HCT116 (cell line): ENCODE results near the gene BLACAT1. TPM values are rescaled to one million over a fixed set of nuclear protein-coding genes. Genes with fewer than 3 reads are reported as not detected.
A peak's percentile ranks its signal among the peaks of the same experiment; 100 is the strongest.

Source experiments
- ATAC-seq: fragments of 200-7000 bp; cut with Tn5 transposase; 2 replicates; pipeline ENCODE4 v1.9.1; 2020; ENCODE audit warnings: mild to moderate bottlenecking, moderate library complexity
- BruUV-seq: library from RNA; stranded (reverse); fragments of 400-500 nt; replicated peaks from 2 replicates; lab custom pipeline; 2021; lab: Mats Ljungman, UMichigan
- CTCF ChIA-PET: fragments of 300-600 bp; sonication (Branson Sonifier 250); formaldehyde crosslinking; loops from one replicate; lab custom pipeline; 2021; ENCODE audit warnings: antibody characterized with exemption; lab: Charles Lee
- POLR2A ChIA-PET: fragments of 300-600, 350-600 bp; sonication (Branson Sonifier 250); formaldehyde crosslinking; loops from one replicate; lab custom pipeline; 2021; ENCODE audit warnings: antibody characterized with exemption; lab: Charles Lee
- RAD21 ChIA-PET, 2 experiments: fragments of 300-600 bp; sonication (Branson Sonifier 250); formaldehyde crosslinking; loops; one replicate each; lab custom pipeline; 2023; ENCODE audit warnings: low total read pairs in 2 of 2; ENCODE audit not compliant: uncharacterized antibody in 2 of 2, unreplicated experiment in 2 of 2, low non-redundant PET in 1 of 2; lab: Charles Lee
- DNase-seq: peaks from one replicate; pipeline ENCODE4 v3.0.0-alpha.2; 2010; ENCODE audit warnings: low read depth, low spot score
- H2AFZ ChIP-seq: fragments of 200-600 bp; shearing (Covaris generic), sonication (generic); 2 replicates; pipeline ENCODE4 v1.6.1; 2017; ENCODE audit warnings: low read depth, mixed run types, mixed read lengths, antibody characterized with exemption, low read length; ENCODE audit not compliant: poor library complexity, severe bottlenecking
- H3K27ac ChIP-seq: 2 replicates; pipeline ENCODE4 v1.5.1; 2012; ENCODE audit warnings: low read depth, low read length
- H3K27me3 ChIP-seq: fragments of 200-600 bp; sonication (generic); 2 replicates; pipeline ENCODE4 v1.6.1; 2016; ENCODE audit warnings: mixed run types, low read length, mixed read lengths; ENCODE audit not compliant: insufficient read depth
- H3K36me3 ChIP-seq, 2 experiments: fragments of 200-500 bp in 1 of 2; fragments of 200-600 bp in 1 of 2; sonication (Bioruptor generic) in 1 of 2; sonication (generic) in 1 of 2; 2 replicates each; pipeline versions ENCODE4 v1.5.1 to v1.6.1; 2014 to 2016; ENCODE audit warnings: low read length in 2 of 2, inconsistent platforms in 1 of 2, mixed read lengths in 1 of 2, mixed run types in 1 of 2; ENCODE audit not compliant: insufficient read depth in 2 of 2, control insufficient read depth in 1 of 2
- H3K4me1 ChIP-seq, 2 experiments: fragments of 200-600 bp in 1 of 2; sonication (generic) in 1 of 2; 2 replicates each; pipeline versions ENCODE4 v1.5.1 to v1.6.1; 2012 to 2017; ENCODE audit warnings: low read length in 2 of 2, inconsistent platforms in 1 of 2, mild to moderate bottlenecking in 1 of 2, mixed read lengths in 1 of 2, mixed run types in 1 of 2, moderate library complexity in 1 of 2; ENCODE audit not compliant: insufficient read depth in 2 of 2, control insufficient read depth in 1 of 2
- H3K4me2 ChIP-seq: fragments of 200-600 bp; sonication (generic); 2 replicates; pipeline ENCODE4 v1.6.1; 2017; ENCODE audit warnings: mixed run types, low read length, mixed read lengths
- H3K4me3 ChIP-seq, 2 experiments: fragments of 200-600 bp in 1 of 2; sonication (generic) in 1 of 2; replicated peaks in 1 of 2; 2 replicates each; pipeline ENCODE4 v1.5.1; 2011 to 2016; ENCODE audit warnings: low read length in 2 of 2, control low read depth in 1 of 2, low read depth in 1 of 2, mild to moderate bottlenecking in 1 of 2, mixed read lengths in 1 of 2, mixed run types in 1 of 2
- H3K79me2 ChIP-seq: fragments of 200-600 bp; sonication (generic); 2 replicates; pipeline ENCODE4 v1.6.1; 2017; ENCODE audit warnings: mild to moderate bottlenecking, mixed run types, low read length, moderate library complexity, mixed read lengths; ENCODE audit not compliant: insufficient read depth
- H3K9ac ChIP-seq: fragments of 200-600 bp; sonication (generic); 2 replicates; pipeline ENCODE4 v1.6.1; 2016; ENCODE audit warnings: low read length, mixed read lengths
- H3K9me2 ChIP-seq: fragments of 200-600 bp; sonication (generic), shearing (Covaris generic); 2 replicates; pipeline ENCODE4 v1.6.1; 2017; ENCODE audit warnings: mixed run types, mild to moderate bottlenecking, moderate library complexity; ENCODE audit not compliant: insufficient read depth
- H3K9me3 ChIP-seq, 2 experiments: fragments of 200-500 bp in 1 of 2; fragments of 200-600 bp in 1 of 2; sonication (Bioruptor generic) in 1 of 2; sonication (generic) in 1 of 2; 2 replicates each; pipeline ENCODE4 v1.6.1; 2014 to 2017; ENCODE audit warnings: low read length in 2 of 2, mixed read lengths in 2 of 2, inconsistent platforms in 1 of 2, low read depth in 1 of 2, mild to moderate bottlenecking in 1 of 2, mixed run types in 1 of 2, moderate library complexity in 1 of 2; ENCODE audit not compliant: control insufficient read depth in 1 of 2, insufficient read depth in 1 of 2
- H4K20me1 ChIP-seq: fragments of 200-600 bp; sonication (generic), shearing (Covaris generic); 2 replicates; pipeline ENCODE4 v1.6.1; 2017; ENCODE audit warnings: mixed run types, mild to moderate bottlenecking, moderate library complexity; ENCODE audit not compliant: insufficient read depth
- CBX3 ChIP-seq: IDR thresholded peaks from 2 replicates; pipeline ENCODE4 v1.6.1; 2012; ENCODE audit warnings: low read depth
- EGR1 ChIP-seq: IDR thresholded peaks from 2 replicates; pipeline ENCODE4 v1.6.1; 2012; ENCODE audit warnings: low read depth
- EZH2 ChIP-seq: fragments of 200-600 bp; sonication (generic); IDR thresholded peaks from 2 replicates; pipeline ENCODE4 v1.6.1; 2017; ENCODE audit warnings: antibody characterized with exemption, mixed run types
- EZH2phosphoT487 ChIP-seq: fragments of 200-600 bp; IDR thresholded peaks from 2 replicates; pipeline ENCODE4 v1.6.1; 2018; ENCODE audit warnings: antibody characterized with exemption, borderline replicate concordance
- FOSL1 ChIP-seq: IDR thresholded peaks from 2 replicates; pipeline ENCODE4 v1.6.1; 2012; ENCODE audit warnings: low read depth
- JUND ChIP-seq: IDR thresholded peaks from 2 replicates; pipeline ENCODE4 v1.6.1; 2012
- POLR2A ChIP-seq: IDR thresholded peaks from 2 replicates; pipeline ENCODE4 v1.7.0; 2011; ENCODE audit warnings: borderline replicate concordance; ENCODE audit not compliant: insufficient read depth, insufficient read length; ENCODE audit errors: extremely low read depth
- POLR2AphosphoS5 ChIP-seq: IDR thresholded peaks from 2 replicates; pipeline ENCODE4 v1.6.1; 2011; ENCODE audit warnings: mild to moderate bottlenecking, low read depth, low read length, moderate library complexity
- RAD21 ChIP-seq: IDR thresholded peaks from 2 replicates; pipeline ENCODE4 v1.6.1; 2012; ENCODE audit warnings: low read depth, mild to moderate bottlenecking
- SIN3A ChIP-seq: IDR thresholded peaks from 2 replicates; pipeline ENCODE4 v1.6.1; 2012; ENCODE audit warnings: low read depth
- SP1 ChIP-seq: IDR thresholded peaks from 2 replicates; pipeline ENCODE4 v1.6.1; 2012; ENCODE audit warnings: low read depth
- SRF ChIP-seq: IDR thresholded peaks from 2 replicates; pipeline ENCODE4 v1.6.1; 2012; ENCODE audit warnings: low read depth
- TCF7L2 ChIP-seq: IDR thresholded peaks from 2 replicates; pipeline ENCODE4 v1.7.0; 2011; ENCODE audit warnings: borderline replicate concordance, inconsistent platforms; ENCODE audit not compliant: insufficient read depth, insufficient read length; ENCODE audit errors: extremely low read depth
- YY1 ChIP-seq: IDR thresholded peaks from 2 replicates; pipeline ENCODE4 v1.6.1; 2011; ENCODE audit warnings: low read length, low read depth, moderate library complexity, mild to moderate bottlenecking; ENCODE audit not compliant: insufficient replicate concordance; ENCODE audit errors: extremely low read depth
- ZFX ChIP-seq: fragments of 450-650 bp; IDR thresholded peaks from 2 replicates; pipeline ENCODE4 v1.6.1; 2017
- intact Hi-C: fragments of 100-400 bp; cut with micrococcal nuclease; formaldehyde crosslinking; loops from 2 replicates; pipeline ENCODE4 v1.10.0; 2022
- total RNA-seq: library from RNA; stranded (reverse); gene quantifications from one replicate; pipeline ENCODE4 v1.2.1, GENCODE V29; 2021; ENCODE audit not compliant: unreplicated experiment
- TF ChIP-seq, protein P1 (sequence below): IDR thresholded peaks from 2 replicates; pipeline ENCODE4 v1.6.1; 2012
- TF ChIP-seq, protein P2 (sequence below), 3 experiments: fragments of 200-600 bp in 1 of 3; sonication (generic) in 1 of 3; IDR thresholded peaks in 2 of 3; conservative IDR thresholded peaks in 1 of 3; 2 replicates each; pipeline ENCODE4 v1.5.1; 2012 to 2017; ENCODE audit warnings: low read depth in 2 of 3, low read length in 2 of 3, antibody characterized with exemption in 1 of 3, borderline replicate concordance in 1 of 3, control low read depth in 1 of 3, mild to moderate bottlenecking in 1 of 3, mixed read lengths in 1 of 3, mixed run types in 1 of 3, moderate library complexity in 1 of 3; ENCODE audit not compliant: insufficient read depth in 1 of 3

The BLACAT1 gene
- total RNA-seq, 1 experiment from 2014 or later = 3.9 TPM

DNA sequence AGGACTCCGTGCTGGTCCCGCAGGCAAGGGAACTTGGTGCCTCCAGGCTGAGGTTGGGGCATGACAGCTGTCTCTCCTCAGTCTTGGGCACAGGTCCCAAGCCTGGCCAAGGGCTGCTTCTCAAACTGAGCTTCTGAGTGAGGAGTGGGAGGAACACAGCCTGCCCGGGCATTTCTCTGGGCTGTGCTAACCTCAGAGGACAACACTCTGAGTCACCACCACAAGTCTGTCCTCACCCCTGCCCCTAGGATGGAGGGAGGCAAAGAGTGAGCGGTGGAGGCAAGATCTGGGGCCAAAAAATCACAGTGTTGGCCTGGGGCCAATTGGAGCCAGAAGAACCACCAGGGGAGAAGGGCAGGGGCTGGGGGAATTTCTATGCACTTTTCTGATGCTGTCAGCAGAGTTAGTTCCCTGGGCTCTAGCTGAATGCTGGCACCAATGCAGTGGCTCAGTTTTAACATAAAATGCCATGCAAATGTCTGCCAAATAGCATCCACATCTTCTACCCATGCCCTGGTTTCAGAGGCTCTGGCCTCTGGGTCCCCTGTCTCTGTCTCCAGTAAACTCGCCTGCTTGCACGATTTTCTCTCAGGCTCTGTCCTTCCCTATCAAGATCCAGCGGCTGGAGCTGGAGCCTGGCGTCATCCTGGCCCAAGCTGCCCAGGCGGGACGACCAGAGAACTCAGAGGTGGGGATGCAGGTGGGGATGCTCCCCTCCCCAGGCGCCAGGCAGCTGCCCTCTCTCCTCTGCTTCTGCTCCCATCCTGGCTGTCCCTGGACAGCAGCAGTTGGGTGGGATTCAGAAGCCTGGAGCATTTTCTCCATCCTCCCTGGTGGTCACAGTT, 37.6 kb upstream of the BLACAT1 start:
- no peak overlapping the region for H2AFZ ChIP-seq
- no peaks in the 10 kb centered on the region for H3K79me2 ChIP-seq
- no peaks in the 10 kb centered on the region for H3K9me3 ChIP-seq
- intact Hi-C loops = no loop called here
- H3K4me2 ChIP-seq = peak overlapping the region; percentile 49
- TF ChIP-seq SP1 (no peak), JUND (no peak), RAD21 (no peak), CBX3 (no peak), SRF (no peak), EZH2phosphoT487 (no peak), EZH2 (no peak), POLR2A (no peak), POLR2AphosphoS5 (no peak), YY1 (no peak), ZFX (no peak), FOSL1 (no peak), TCF7L2 (no peak), SIN3A (no peak), EGR1 (no peak)
- TF ChIP-seq, protein P1, sequence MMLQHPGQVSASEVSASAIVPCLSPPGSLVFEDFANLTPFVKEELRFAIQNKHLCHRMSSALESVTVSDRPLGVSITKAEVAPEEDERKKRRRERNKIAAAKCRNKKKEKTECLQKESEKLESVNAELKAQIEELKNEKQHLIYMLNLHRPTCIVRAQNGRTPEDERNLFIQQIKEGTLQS = no peak
- TF ChIP-seq, protein P2, sequence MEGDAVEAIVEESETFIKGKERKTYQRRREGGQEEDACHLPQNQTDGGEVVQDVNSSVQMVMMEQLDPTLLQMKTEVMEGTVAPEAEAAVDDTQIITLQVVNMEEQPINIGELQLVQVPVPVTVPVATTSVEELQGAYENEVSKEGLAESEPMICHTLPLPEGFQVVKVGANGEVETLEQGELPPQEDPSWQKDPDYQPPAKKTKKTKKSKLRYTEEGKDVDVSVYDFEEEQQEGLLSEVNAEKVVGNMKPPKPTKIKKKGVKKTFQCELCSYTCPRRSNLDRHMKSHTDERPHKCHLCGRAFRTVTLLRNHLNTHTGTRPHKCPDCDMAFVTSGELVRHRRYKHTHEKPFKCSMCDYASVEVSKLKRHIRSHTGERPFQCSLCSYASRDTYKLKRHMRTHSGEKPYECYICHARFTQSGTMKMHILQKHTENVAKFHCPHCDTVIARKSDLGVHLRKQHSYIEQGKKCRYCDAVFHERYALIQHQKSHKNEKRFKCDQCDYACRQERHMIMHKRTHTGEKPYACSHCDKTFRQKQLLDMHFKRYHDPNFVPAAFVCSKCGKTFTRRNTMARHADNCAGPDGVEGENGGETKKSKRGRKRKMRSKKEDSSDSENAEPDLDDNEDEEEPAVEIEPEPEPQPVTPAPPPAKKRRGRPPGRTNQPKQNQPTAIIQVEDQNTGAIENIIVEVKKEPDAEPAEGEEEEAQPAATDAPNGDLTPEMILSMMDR (IDR thresholded peaks at IDR 0.05 in 2 of 3, conservative IDR thresholded peaks at IDR 0.05 in 1 of 3; ENCODE audit: borderline replicate concordance in 1 of 3, insufficient read depth in 1 of 3, low read depth in 2 of 3, low read length in 2 of 3) = no peak
- POLR2A ChIA-PET = no interaction called here
- H3K4me3 ChIP-seq = no peak overlapping the region
- no peaks in the 10 kb centered on the region for H3K36me3 ChIP-seq
- RAD21 ChIA-PET = interaction anchor here (0.8 to 1.0 kb wide), 2 partner anchors 31 kb away, joined by 3 read pairs; no protein-coding TSS in a partner anchor
- no peak overlapping the region for H3K27ac ChIP-seq
- H3K4me1 ChIP-seq = peaks cover 17 to 22% of the 10 kb centered on the region in 2 experiments
- BruUV-seq = no TSS peak
- ATAC-seq (peak; percentile 81), DNase-seq (no peak)
- no peaks in the 10 kb centered on the region for H3K27me3 ChIP-seq
- CTCF ChIA-PET = interaction anchor here (0.8 to 12.3 kb wide), 5 partner anchors 8 to 139 kb away, joined by 3 to 200 read pairs (median 3); no protein-coding TSS in a partner anchor
- no peaks in the 10 kb centered on the region for H3K9me2 ChIP-seq
- no peak overlapping the region for H3K9ac ChIP-seq
- H4K20me1 ChIP-seq = no peaks in the 10 kb centered on the region
